ENCODE data around the gene PTH1R. TPM values are rescaled to one million over a fixed set of nuclear protein-coding genes. Genes with fewer than 3 reads are reported as not detected.

PTH1R gene
- total RNA-seq, 1 donor from 2014 or later, result 13.0 TPM

- TF ChIP-seq, protein P1, sequence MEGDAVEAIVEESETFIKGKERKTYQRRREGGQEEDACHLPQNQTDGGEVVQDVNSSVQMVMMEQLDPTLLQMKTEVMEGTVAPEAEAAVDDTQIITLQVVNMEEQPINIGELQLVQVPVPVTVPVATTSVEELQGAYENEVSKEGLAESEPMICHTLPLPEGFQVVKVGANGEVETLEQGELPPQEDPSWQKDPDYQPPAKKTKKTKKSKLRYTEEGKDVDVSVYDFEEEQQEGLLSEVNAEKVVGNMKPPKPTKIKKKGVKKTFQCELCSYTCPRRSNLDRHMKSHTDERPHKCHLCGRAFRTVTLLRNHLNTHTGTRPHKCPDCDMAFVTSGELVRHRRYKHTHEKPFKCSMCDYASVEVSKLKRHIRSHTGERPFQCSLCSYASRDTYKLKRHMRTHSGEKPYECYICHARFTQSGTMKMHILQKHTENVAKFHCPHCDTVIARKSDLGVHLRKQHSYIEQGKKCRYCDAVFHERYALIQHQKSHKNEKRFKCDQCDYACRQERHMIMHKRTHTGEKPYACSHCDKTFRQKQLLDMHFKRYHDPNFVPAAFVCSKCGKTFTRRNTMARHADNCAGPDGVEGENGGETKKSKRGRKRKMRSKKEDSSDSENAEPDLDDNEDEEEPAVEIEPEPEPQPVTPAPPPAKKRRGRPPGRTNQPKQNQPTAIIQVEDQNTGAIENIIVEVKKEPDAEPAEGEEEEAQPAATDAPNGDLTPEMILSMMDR (IDR thresholded peaks at IDR 0.05), result no peak
- no peak for TF ChIP-seq POLR2A (IDR thresholded peaks at IDR 0.05)
- TF ChIP-seq POLR2AphosphoS5 (IDR thresholded peaks at IDR 0.05; ENCODE audit: insufficient read depth in 1 of 2, low read depth in 1 of 2), result no peak
- Histone ChIP-seq H3K27ac (no peak overlapping the region), H3K4me3 (no peak overlapping the region), H3K9me3 (no peaks in the 10 kb centered on the region), H3K27me3 (no peaks in the 10 kb centered on the region), H3K4me1 (peaks cover 45% of the 10 kb centered on the region), H3K36me3 (no peaks in the 10 kb centered on the region)
- intact Hi-C loops (cut with DNase I), result no loop called here
- no peak for DNase-seq (ENCODE audit: extremely low spot score in 2 of 2)
Measured at GRCh38 chr3:46876313-46877300, 914 bp upstream of the PTH1R start.

DNA sequence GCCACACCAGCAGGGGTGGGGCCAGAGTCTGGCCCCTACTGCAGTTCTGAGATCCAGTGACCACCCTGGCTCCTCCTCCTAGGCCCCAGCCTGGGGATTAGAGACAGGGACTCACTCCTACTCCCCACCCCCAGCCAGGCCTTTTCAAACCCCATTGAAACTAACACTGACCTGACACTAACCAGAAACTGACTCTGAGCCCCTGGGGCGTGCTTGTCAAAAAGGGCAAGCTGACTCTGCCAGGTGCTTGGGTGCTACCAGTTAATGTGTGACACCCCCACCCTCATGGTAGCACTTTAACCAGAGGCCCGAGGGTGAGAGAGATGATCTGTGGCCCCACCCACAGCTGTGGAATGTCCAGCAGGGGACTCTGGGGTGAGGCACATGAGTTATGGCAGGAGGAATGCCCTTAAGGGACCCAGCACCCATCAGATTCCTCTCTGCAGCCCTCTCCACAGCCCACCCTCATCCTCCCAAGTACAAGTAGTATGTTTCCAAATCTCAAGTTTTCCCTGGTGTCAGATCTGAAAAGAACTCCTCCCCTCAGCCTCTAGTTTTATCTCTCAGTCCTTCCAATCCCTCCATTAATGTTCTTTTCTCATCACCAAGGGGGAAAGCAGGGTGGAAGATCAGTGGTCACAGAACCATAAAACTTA, 1.4 kb downstream of the PTH1R start:
- Histone ChIP-seq H3K4me3 (no peak overlapping the region), H3K36me3 (no peaks in the 10 kb centered on the region), H3K4me1 (peaks cover 43% of the 10 kb centered on the region), H3K9me3 (no peaks in the 10 kb centered on the region), H3K27ac (peak overlapping the region; percentile 63), H3K27me3 (no peaks in the 10 kb centered on the region)
- intact Hi-C loops (cut with DNase I), result no loop called here
- DNase-seq (ENCODE audit: extremely low spot score in 2 of 2), result no peak
- no peak for TF ChIP-seq POLR2AphosphoS5 (IDR thresholded peaks at IDR 0.05; ENCODE audit: insufficient read depth in 1 of 2, low read depth in 1 of 2)
- TF ChIP-seq, protein P1 (IDR thresholded peaks at IDR 0.05), result no peak
- TF ChIP-seq POLR2A (IDR thresholded peaks at IDR 0.05), result no peak

DNA sequence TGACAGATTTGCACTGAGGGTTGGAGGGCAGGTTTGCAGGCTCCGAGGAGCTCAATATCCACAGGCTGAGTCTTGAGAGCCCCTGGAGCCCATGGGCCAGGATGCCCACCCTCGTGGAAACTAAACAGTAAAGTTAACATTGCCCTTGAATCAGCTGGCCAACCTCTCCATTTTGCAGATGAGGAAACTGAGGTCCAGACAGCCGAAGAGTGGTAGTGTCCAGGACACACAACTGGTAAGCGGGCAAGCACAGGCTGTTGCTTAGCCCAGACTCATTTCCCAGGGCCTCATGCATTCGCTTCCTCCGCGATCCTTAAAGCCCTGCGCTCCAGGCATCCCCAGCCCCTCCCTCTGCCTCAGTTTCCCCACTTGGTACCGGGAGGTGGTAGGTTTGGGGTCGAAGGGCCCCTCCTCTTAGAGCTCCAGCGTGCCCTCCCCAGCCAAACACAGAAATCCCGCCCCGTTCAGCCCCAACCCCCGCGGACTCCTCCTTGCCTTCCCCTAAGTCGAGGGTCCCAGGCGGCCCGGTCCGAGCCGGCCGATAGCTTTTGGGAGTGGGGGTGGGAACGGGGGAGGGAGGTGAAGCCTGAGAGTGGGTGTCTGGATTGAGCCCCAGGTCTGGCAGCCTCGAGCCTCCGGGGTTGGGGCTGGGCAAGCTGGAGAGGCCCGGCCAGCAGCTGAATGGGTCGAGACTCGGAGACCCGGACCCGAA, 3.5 kb downstream of the PTH1R start:
- peaks cover 58% of the 10 kb centered on the region for H3K4me1 ChIP-seq
- no peak for DNase-seq (ENCODE audit: extremely low spot score in 2 of 2)
- TF ChIP-seq POLR2A (IDR thresholded peaks at IDR 0.05), result no peak
- TF ChIP-seq, protein P1 (IDR thresholded peaks at IDR 0.05), result no peak
- TF ChIP-seq POLR2AphosphoS5 (IDR thresholded peaks at IDR 0.05; ENCODE audit: insufficient read depth in 1 of 2, low read depth in 1 of 2), result peak in 1 of 2 donors; percentile 5
- H3K4me3 ChIP-seq, result peak overlapping the region; percentile 62 to 71
- intact Hi-C loops (cut with DNase I), result no loop called here
- no peaks in the 10 kb centered on the region for H3K36me3 ChIP-seq
- H3K27me3 ChIP-seq, result no peaks in the 10 kb centered on the region
- H3K9me3 ChIP-seq, result no peaks in the 10 kb centered on the region
- H3K27ac ChIP-seq, result peak overlapping the region; percentile 89

GRCh38 chr3:46881596-46882376, 4.3 kb downstream of the PTH1R start:
- H3K9me3 ChIP-seq, result no peaks in the 10 kb centered on the region
- peak overlapping the region; percentile 62 to 71 for H3K4me3 ChIP-seq
- intact Hi-C loops (cut with DNase I), result loop anchor here (2.0 kb wide), 1 partner anchor 15 kb away; no protein-coding TSS in a partner anchor
- DNase-seq (ENCODE audit: extremely low spot score in 2 of 2), result no peak
- peaks cover 58% of the 10 kb centered on the region for H3K4me1 ChIP-seq
- no peak for TF ChIP-seq POLR2A (IDR thresholded peaks at IDR 0.05)
- TF ChIP-seq POLR2AphosphoS5 (IDR thresholded peaks at IDR 0.05; ENCODE audit: insufficient read depth in 1 of 2, low read depth in 1 of 2), result no peak
- TF ChIP-seq, protein P1 (IDR thresholded peaks at IDR 0.05), result no peak
- no peaks in the 10 kb centered on the region for H3K36me3 ChIP-seq
- H3K27me3 ChIP-seq, result no peaks in the 10 kb centered on the region
- H3K27ac ChIP-seq, result peak overlapping the region; percentile 89

Data from vagina (tissue), 2 donors.